Measurements from ENCODE around the gene TAOK3.
"Not testable (repeated sequence)": the region's sequence is repeated elsewhere in the genome, so short reads cannot be mapped to it uniquely, and the experiment has no call there.

DNA sequence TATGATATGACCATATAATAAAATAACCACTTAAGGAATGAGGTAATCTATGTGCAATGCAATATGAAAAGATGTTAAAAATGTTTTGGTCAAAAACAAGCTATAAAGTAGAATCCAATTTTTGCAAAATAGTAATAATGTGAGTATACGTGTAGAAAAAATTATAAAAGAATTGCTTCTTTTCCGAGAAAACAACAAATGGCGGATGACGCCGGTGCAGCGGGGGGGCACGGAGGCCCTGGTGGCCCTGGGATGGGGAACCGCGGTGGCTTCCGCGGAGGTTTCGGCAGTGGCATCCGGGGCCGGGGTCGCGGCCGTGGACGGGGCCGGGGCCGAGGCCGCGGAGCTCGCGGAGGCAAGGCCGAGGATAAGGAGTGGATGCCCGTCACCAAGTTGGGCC lies 126.8 kb downstream of the TAOK3 start:
- TF ChIP-seq, protein P1, sequence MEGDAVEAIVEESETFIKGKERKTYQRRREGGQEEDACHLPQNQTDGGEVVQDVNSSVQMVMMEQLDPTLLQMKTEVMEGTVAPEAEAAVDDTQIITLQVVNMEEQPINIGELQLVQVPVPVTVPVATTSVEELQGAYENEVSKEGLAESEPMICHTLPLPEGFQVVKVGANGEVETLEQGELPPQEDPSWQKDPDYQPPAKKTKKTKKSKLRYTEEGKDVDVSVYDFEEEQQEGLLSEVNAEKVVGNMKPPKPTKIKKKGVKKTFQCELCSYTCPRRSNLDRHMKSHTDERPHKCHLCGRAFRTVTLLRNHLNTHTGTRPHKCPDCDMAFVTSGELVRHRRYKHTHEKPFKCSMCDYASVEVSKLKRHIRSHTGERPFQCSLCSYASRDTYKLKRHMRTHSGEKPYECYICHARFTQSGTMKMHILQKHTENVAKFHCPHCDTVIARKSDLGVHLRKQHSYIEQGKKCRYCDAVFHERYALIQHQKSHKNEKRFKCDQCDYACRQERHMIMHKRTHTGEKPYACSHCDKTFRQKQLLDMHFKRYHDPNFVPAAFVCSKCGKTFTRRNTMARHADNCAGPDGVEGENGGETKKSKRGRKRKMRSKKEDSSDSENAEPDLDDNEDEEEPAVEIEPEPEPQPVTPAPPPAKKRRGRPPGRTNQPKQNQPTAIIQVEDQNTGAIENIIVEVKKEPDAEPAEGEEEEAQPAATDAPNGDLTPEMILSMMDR (IDR thresholded peaks at IDR 0.05; ENCODE audit: insufficient read depth, low read depth, low read length), result not testable (repeated sequence)
- TF ChIP-seq EZH2 (IDR thresholded peaks at IDR 0.05; ENCODE audit: insufficient read depth, low read length), result not testable (repeated sequence)

All from astrocyte (in vitro differentiated cells and primary cell).